Epithelial cell of prostate (primary cell): Measurements from ENCODE around the gene DNM3.
"Not testable (repeated sequence)": the region's sequence is repeated elsewhere in the genome, so short reads cannot be mapped to it uniquely, and the experiment has no call there.

Experiments used
- DNase-seq: peaks from one replicate; pipeline ENCODE4 v3.0.0-alpha.2; 2011; ENCODE audit warnings: low read depth, low spot score
- H3K27ac ChIP-seq: fragments of 450-650 bp; 2 replicates; pipeline ENCODE4 v1.5.1; 2017; ENCODE audit warnings: mild to moderate bottlenecking

DNM3 gene

GRCh38 chr1:172286629-172287076, 445.4 kb downstream of the DNM3 start:
- peak overlapping the region; percentile 17 for H3K27ac ChIP-seq
- peak; percentile 31 for DNase-seq

- DNase-seq = no peak
- peak overlapping the region; percentile 17 for H3K27ac ChIP-seq
Measured at GRCh38 chr1:172287208-172287607, 445.9 kb downstream of the DNM3 start.

- no peak overlapping the region for H3K27ac ChIP-seq
- DNase-seq = no peak
Measured at GRCh38 chr1:172288581-172288980, 447.3 kb downstream of the DNM3 start.

- DNase-seq = no peak
- H3K27ac ChIP-seq = no peak overlapping the region
Measured at GRCh38 chr1:172289448-172289847, 448.1 kb downstream of the DNM3 start.

GRCh38 chr1:172292840-172293239, 451.5 kb downstream of the DNM3 start:
- DNase-seq = no peak
- no peak overlapping the region for H3K27ac ChIP-seq

GRCh38 chr1:172293429-172293828, 452.1 kb downstream of the DNM3 start:
- DNase-seq = no peak
- H3K27ac ChIP-seq = no peak overlapping the region

GRCh38 chr1:172298141-172298540, 456.8 kb downstream of the DNM3 start:
- H3K27ac ChIP-seq = no peak overlapping the region
- no peak for DNase-seq

- no peak for DNase-seq
- H3K27ac ChIP-seq = no peak overlapping the region
Measured at GRCh38 chr1:172298911-172299310, 457.6 kb downstream of the DNM3 start.

- no peak overlapping the region for H3K27ac ChIP-seq
Measured at GRCh38 chr1:172299515-172299914, 458.2 kb downstream of the DNM3 start.

GRCh38 chr1:172307508-172307907, 466.2 kb downstream of the DNM3 start:
- not testable (repeated sequence) for H3K27ac ChIP-seq, DNase-seq

More at GRCh38 chr1:172299515-172299914, 458.2 kb downstream of the DNM3 start:
- no peak for DNase-seq

GRCh38 chr1:172308142-172308541, 466.8 kb downstream of the DNM3 start:
- DNase-seq = no peak

GRCh38 chr1:172308577-172308976, 467.3 kb downstream of the DNM3 start:
- no peak overlapping the region for H3K27ac ChIP-seq
- no peak for DNase-seq

More at GRCh38 chr1:172308142-172308541, 466.8 kb downstream of the DNM3 start:
- no peak overlapping the region for H3K27ac ChIP-seq

- H3K27ac ChIP-seq = no peak overlapping the region
Measured at GRCh38 chr1:172320733-172321132, 479.4 kb downstream of the DNM3 start.

GRCh38 chr1:172321451-172321850, 480.2 kb downstream of the DNM3 start:
- no peak for DNase-seq
- peak overlapping the region; percentile 90 for H3K27ac ChIP-seq

More at GRCh38 chr1:172320733-172321132, 479.4 kb downstream of the DNM3 start:
- no peak for DNase-seq

GRCh38 chr1:172322219-172323061, 481.1 kb downstream of the DNM3 start:
- no peak for DNase-seq
- H3K27ac ChIP-seq = peak overlapping the region; percentile 90

GRCh38 chr1:172323686-172324085, 482.4 kb downstream of the DNM3 start:
- no peak for DNase-seq
- peak overlapping the region; percentile 90 for H3K27ac ChIP-seq

GRCh38 chr1:172324086-172324485, 482.8 kb downstream of the DNM3 start:
- no peak overlapping the region for H3K27ac ChIP-seq
- no peak for DNase-seq

GRCh38 chr1:172324761-172325160, 483.5 kb downstream of the DNM3 start:
- no peak for DNase-seq
- no peak overlapping the region for H3K27ac ChIP-seq

GRCh38 chr1:172325531-172325930, 484.2 kb downstream of the DNM3 start:
- DNase-seq = peak; percentile 39

GRCh38 chr1:172326136-172326535, 484.8 kb downstream of the DNM3 start:
- DNase-seq = no peak
- H3K27ac ChIP-seq = no peak overlapping the region

More at GRCh38 chr1:172325531-172325930, 484.2 kb downstream of the DNM3 start:
- no peak overlapping the region for H3K27ac ChIP-seq

GRCh38 chr1:172328266-172328665, 487.0 kb downstream of the DNM3 start:
- no peak for DNase-seq
- H3K27ac ChIP-seq = no peak overlapping the region

- H3K27ac ChIP-seq = no peak overlapping the region
- no peak for DNase-seq
Measured at GRCh38 chr1:172332230-172332629, 490.9 kb downstream of the DNM3 start.
